Stimulated activated CD8-positive, alpha-beta memory T cell treated with anti-CD3 and anti-CD28 coated beads, Interleukin-12 subunit alpha, Interleukin-12 subunit beta, amount 100 ng/mL, for 24 hours (primary cell): ENCODE results near the gene VPS16.

Source experiments
- DNase-seq: peaks from one replicate; pipeline ENCODE4 v3.0.0-alpha.2; 2020; ENCODE audit errors: extremely low read depth

The VPS16 gene

DNA sequence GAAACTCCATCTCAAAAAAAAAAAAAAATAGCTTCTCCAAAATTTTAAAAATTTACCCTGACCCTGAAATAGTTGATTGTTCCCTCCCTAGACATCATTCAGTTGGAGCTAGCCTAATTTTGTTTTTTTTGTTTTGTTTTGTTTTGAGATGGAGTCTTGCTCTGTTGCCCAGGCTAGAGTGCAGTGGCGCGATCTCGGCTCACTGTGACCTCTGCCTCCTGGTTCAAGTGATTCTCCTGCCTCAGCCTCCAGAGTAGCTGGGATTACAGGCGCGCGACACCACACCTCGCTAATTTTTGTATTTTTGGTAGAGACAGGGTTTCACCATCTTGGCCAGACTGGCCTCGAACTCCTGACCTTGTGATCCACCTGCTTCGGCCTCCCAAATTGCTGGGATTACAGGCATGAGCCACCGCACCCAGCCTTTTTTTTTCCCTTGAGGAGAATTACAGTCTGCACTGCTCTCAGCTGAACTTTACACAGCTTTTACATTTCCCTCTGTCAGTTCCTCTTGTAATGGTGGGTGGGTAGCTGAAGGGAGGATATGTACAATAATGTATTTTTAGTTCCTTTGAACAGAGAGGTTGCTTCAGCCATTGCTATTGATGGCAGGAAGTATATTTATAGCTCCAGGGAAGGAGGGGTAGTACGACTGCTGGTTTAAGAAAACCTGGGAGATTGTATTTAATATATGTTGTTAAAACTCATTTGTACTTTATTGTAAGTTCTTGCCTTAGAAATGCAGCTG is 60.5 kb downstream of the VPS16 start:
- DNase-seq = no peak

DNA sequence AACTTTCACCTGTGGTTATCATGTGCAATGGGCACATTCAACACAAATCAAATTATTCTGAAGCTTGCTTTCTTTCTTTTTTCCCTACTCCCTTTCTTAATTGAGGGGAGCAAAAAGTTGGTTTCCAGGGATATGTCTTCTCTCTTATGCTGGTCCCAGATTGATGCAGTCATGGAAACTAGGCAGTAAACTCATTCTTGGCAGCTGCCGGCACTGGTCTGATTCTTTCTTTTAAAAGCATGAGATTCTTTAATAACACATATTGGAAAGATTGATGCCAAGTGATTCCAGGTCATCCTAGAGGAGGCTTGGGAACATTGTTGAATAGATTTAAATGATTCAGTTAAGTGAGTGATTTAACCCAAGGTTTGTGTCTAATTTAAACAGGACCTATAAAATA is 61.7 kb downstream of the VPS16 start:
- DNase-seq = no peak

DNA sequence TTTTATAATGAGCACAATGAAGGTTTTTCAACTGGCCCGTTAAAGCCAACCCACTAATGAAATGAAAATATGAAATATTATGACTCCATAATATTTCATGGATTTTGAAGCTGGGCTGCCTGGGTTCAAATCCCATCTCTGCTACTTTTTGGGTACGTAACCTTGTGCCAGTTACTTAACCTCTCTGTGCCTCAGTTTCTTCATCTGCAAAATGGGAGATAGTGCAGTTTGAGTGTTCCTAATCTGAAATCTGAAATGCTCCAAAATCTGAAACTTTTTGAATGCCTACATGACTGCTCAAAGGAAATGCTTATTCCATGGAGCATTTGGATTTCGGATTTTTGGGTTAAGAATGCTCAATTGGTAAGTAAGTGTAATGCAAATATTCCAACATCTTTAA is 62.3 kb downstream of the VPS16 start:
- no peak for DNase-seq

DNA sequence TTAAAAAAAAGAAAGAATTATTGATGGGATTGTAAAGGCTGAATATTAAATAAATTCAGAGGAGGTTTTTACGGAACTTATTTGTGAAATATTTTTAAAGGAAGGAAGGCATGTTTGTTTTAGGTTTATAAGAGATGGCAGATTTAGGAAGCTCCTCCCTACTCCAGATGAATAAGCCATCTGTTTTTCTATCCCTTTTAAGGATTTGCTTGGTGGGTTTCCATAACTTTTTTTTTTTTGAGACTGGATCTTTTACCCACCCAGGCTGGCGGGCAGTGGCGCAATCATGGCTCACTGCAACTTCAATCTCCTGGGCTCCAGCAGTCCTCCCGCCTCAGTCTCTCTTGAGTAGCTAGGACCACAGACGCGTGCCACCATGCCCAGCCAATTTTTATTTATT is 63.1 kb downstream of the VPS16 start:
- no peak for DNase-seq

DNA sequence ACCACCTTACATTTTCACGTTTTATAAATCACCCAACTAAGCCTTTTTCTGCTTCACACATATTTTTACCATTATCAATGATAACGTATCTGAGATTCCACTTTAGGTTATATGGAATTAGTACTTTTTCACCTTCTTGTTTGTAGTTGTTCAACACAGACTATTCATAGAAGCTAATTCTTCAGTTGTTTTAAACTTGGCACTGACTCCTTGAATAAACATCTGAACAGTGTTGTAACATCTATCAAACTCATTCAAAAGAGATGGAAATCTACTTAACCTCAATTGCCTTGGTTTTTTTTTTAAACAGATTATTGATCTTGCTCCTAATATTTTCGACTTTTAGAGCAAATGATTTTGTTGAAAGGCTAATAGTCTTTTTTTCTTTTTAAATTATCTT is 67.0 kb downstream of the VPS16 start:
- no peak for DNase-seq

DNA sequence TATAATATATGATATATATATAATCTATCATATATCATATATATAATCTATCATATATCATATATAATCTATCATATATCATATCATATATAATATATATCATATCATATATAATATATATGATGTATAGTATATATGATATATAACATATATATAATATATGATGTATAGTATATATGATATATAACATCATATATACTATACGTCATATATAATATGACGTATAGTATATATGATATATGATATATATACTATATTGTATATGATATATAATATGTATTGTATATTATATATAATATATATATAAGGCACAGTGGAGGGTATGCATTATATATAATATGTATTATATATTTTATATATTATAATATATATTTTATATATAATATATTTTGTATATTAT is 69.4 kb downstream of the VPS16 start:
- DNase-seq = no peak

DNA sequence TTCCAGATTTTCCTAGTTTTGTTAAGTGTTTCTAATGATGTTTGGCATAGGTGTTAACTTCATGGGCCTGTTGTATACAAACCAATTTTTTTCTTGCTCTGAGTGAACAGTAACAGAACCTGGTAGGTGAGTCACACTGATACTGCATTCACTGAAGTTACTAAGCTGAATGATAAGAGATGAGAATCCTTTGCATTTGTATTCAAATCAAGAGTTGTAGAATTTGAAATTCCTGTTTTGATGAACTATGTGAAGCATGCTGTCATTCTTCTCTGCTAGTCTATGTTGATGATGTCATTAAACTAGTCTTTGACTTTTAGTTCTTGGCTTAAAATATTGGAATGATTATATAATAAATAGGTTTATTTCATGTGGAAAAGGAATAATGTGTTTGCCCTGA is 70.7 kb downstream of the VPS16 start:
- no peak for DNase-seq

DNA sequence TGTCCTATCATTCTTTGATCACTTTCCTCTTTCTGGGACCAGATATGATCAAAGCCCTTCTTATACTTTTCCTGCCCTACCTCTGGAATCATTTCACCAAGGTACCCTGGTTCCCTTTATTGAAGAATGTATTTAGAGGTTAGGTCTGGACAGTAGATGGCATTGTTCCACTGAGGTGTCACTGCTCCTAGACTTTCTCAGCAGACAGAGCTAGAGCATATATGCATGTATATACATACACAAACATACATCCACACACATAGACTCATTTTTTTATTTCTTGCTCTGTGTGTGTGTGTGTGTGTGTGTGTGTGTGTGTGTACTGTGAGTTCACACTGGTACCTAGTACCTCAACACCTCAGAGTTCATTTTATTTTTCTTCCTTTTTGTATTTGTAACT is 73.6 kb downstream of the VPS16 start:
- no peak for DNase-seq
